ENCODE data around the gene COL18A1.

COL18A1 gene

GRCh38 chr21:45405819-45406762 is 1.1 kb downstream of the COL18A1 start:
- DNase-seq, result peak; percentile 75 to 77
- TF ChIP-seq POLR2A (IDR thresholded peaks at IDR 0.05; ENCODE audit: low read length) (no peak), GATA1 (IDR thresholded peaks at IDR 0.05; ENCODE audit: low read depth, low read length) (no peak)

GRCh38 chr21:45406801-45407628 is 2.0 kb downstream of the COL18A1 start:
- TF ChIP-seq GATA1 (IDR thresholded peaks at IDR 0.05; ENCODE audit: low read depth, low read length), result no peak
- TF ChIP-seq POLR2A (IDR thresholded peaks at IDR 0.05; ENCODE audit: low read length), result no peak
- DNase-seq, result peak; percentile 69

- TF ChIP-seq GATA1 (IDR thresholded peaks at IDR 0.05; ENCODE audit: low read depth, low read length), result no peak
- no peak for TF ChIP-seq POLR2A (IDR thresholded peaks at IDR 0.05; ENCODE audit: low read length)
- DNase-seq, result peak; percentile 27 to 36
Measured at GRCh38 chr21:45407629-45408247, 2.8 kb downstream of the COL18A1 start.

GRCh38 chr21:45408271-45408791 is 3.4 kb downstream of the COL18A1 start:
- DNase-seq, result peak in 1 of 2 experiments; percentile 30
- TF ChIP-seq POLR2A (IDR thresholded peaks at IDR 0.05; ENCODE audit: low read length) (no peak), GATA1 (IDR thresholded peaks at IDR 0.05; ENCODE audit: low read depth, low read length) (no peak)

GRCh38 chr21:45408801-45409261 is 3.9 kb downstream of the COL18A1 start:
- peak; percentile 47 to 51 for DNase-seq
- TF ChIP-seq GATA1 (IDR thresholded peaks at IDR 0.05; ENCODE audit: low read depth, low read length) (no peak), POLR2A (IDR thresholded peaks at IDR 0.05; ENCODE audit: low read length) (no peak)

- TF ChIP-seq POLR2A (IDR thresholded peaks at IDR 0.05; ENCODE audit: low read length) (no peak), GATA1 (IDR thresholded peaks at IDR 0.05; ENCODE audit: low read depth, low read length) (no peak)
- DNase-seq, result peak; percentile 73 to 74
Measured at GRCh38 chr21:45409466-45410150, 4.6 kb downstream of the COL18A1 start.

GRCh38 chr21:45410151-45410864 is 5.3 kb downstream of the COL18A1 start:
- no peak for TF ChIP-seq POLR2A (IDR thresholded peaks at IDR 0.05; ENCODE audit: low read length)
- no peak for TF ChIP-seq GATA1 (IDR thresholded peaks at IDR 0.05; ENCODE audit: low read depth, low read length)

GRCh38 chr21:45410865-45411809 is 6.2 kb downstream of the COL18A1 start:
- peak; percentile 68 for TF ChIP-seq GATA1 (IDR thresholded peaks at IDR 0.05; ENCODE audit: low read depth, low read length)
- TF ChIP-seq POLR2A (IDR thresholded peaks at IDR 0.05; ENCODE audit: low read length), result peak; percentile 92
- peak; percentile 97 to 99 for DNase-seq

More at GRCh38 chr21:45410151-45410864, 5.3 kb downstream of the COL18A1 start:
- peak; percentile 40 to 55 for DNase-seq

- DNase-seq, result no peak
- TF ChIP-seq GATA1 (IDR thresholded peaks at IDR 0.05; ENCODE audit: low read depth, low read length) (no peak), POLR2A (IDR thresholded peaks at IDR 0.05; ENCODE audit: low read length) (no peak)
Measured at GRCh38 chr21:45411810-45412206, 6.8 kb downstream of the COL18A1 start.

- TF ChIP-seq POLR2A (IDR thresholded peaks at IDR 0.05; ENCODE audit: low read length) (no peak), GATA1 (IDR thresholded peaks at IDR 0.05; ENCODE audit: low read depth, low read length) (no peak)
- DNase-seq, result no peak
Measured at GRCh38 chr21:45412491-45412890, 7.5 kb downstream of the COL18A1 start.

GRCh38 chr21:45412909-45413611 is 8.1 kb downstream of the COL18A1 start:
- TF ChIP-seq GATA1 (IDR thresholded peaks at IDR 0.05; ENCODE audit: low read depth, low read length), result no peak
- no peak for TF ChIP-seq POLR2A (IDR thresholded peaks at IDR 0.05; ENCODE audit: low read length)
- DNase-seq, result peak in 1 of 2 experiments; percentile 38

Data from erythroblast (primary cell).